ENCODE measurements around the gene LAMB2.

Gene LAMB2

GRCh38 chr3:49132437-49133225 lies at the start of gene LAMB2:
Gene LAMB2 (minus strand): TSS chr3:49133050. CDS start chr3:49132867, 183 bp downstream.
- DNase-seq, result peak in 1 of 2 donors; percentile 41

GRCh38 chr3:49181351-49181750 lies 48.5 kb upstream of the LAMB2 start:
- DNase-seq, result no peak

- DNase-seq, result no peak
These were observed 47.3 kb upstream of the LAMB2 start for GRCh38 chr3:49180116-49180515.

- no peak for DNase-seq
These were observed 44.2 kb upstream of the LAMB2 start for GRCh38 chr3:49177073-49177472.

GRCh38 chr3:49175530-49175929 lies 42.7 kb upstream of the LAMB2 start:
- DNase-seq, result no peak

GRCh38 chr3:49174397-49174985 lies 41.6 kb upstream of the LAMB2 start:
- no peak for DNase-seq

- DNase-seq, result no peak
These were observed 40.9 kb upstream of the LAMB2 start for GRCh38 chr3:49173792-49174170.

GRCh38 chr3:49173116-49173791 lies 40.4 kb upstream of the LAMB2 start:
- DNase-seq, result no peak

- no peak for DNase-seq
These were observed 39.7 kb upstream of the LAMB2 start for GRCh38 chr3:49172551-49173041.

GRCh38 chr3:49171775-49172500 lies 39.1 kb upstream of the LAMB2 start:
- DNase-seq, result no peak

- DNase-seq, result peak; percentile 71 to 73
These were observed 38.4 kb upstream of the LAMB2 start, which contains the start of gene KLHDC8B for GRCh38 chr3:49171119-49171774. Gene KLHDC8B (plus strand): TSS chr3:49171598. CDS start chr3:49172770, 1,172 bp downstream.

GRCh38 chr3:49170744-49171118 lies 37.9 kb upstream of the LAMB2 start:
- no peak for DNase-seq

GRCh38 chr3:49166752-49167556 lies 34.1 kb upstream of the LAMB2 start:
- DNase-seq, result no peak

- peak; percentile 38 to 51 for DNase-seq
These were observed 33.2 kb upstream of the LAMB2 start, which contains the start of gene CCDC71 for GRCh38 chr3:49165771-49166751. Gene CCDC71 (minus strand): TSS chr3:49166331. CDS start chr3:49164208, 2,123 bp downstream.

- DNase-seq, result no peak
These were observed 32.3 kb upstream of the LAMB2 start for GRCh38 chr3:49164983-49165720.

- DNase-seq, result no peak
These were observed 30.8 kb upstream of the LAMB2 start for GRCh38 chr3:49163609-49164008.

- DNase-seq, result no peak
These were observed 30.0 kb upstream of the LAMB2 start for GRCh38 chr3:49162751-49163419.

- no peak for DNase-seq
These were observed 29.1 kb upstream of the LAMB2 start for GRCh38 chr3:49161808-49162530.

Measured in bone marrow (tissue), 2 donors.